ENCODE measurements around the gene DIAPH2.
"Not testable (repeated sequence)": the region's sequence is repeated elsewhere in the genome, so short reads cannot be mapped to it uniquely, and the experiment has no call there.

Gene DIAPH2

GRCh38 chrX:97405031-97405660 lies 720.5 kb downstream of the DIAPH2 start:
- Mint-ChIP-seq H3K27ac (no peak overlapping the region), H3K27me3 (no peaks in the 10 kb centered on the region), H3K9me3 (ENCODE audit: low read depth) (no peaks in the 10 kb centered on the region), H3K4me3 (no peak overlapping the region), H3K36me3 (peaks cover 10% of the 10 kb centered on the region), H3K4me1 (ENCODE audit: low read depth) (peaks cover 6% of the 10 kb centered on the region)

DNA sequence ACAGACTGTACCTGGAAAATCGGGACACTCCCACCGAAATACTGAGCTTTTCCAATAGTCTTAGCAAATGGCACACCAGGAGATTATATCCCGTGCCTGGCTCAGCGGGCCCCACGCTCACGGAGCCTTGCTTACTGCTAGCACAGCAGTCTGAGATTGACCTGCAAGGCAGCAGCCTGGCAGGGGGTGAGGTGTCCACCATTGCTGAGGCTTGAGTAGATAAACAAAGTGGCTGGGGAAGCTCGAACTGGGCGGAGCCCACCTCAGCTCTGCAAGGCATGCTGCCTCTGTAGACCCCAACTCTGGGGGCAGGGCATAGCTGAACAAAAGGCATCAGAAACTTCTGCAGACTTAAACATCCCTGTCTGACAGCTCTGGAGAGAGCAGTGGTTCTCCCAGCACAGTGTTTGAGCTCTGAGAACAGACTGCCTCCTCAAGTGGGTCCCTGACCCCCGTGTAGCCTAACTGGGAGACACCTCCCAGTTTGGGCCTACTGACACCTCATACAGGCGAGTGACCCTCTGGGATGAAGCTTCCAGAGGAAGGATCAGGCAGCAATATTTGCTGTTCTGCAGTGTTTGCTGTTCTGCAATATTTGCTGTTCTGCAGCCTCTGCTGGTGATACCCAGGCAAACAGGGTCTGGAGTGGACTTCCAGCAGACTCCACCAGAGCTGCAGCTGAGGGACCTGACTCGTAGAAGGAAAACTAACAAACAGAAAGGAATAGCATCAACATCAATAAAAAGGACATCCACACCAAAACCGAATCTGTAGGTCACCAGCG lies 725.2 kb downstream of the DIAPH2 start:
- H3K36me3 Mint-ChIP-seq; H3K4me1 Mint-ChIP-seq (ENCODE audit: low read depth); H3K27ac Mint-ChIP-seq: not testable (repeated sequence)

DNA sequence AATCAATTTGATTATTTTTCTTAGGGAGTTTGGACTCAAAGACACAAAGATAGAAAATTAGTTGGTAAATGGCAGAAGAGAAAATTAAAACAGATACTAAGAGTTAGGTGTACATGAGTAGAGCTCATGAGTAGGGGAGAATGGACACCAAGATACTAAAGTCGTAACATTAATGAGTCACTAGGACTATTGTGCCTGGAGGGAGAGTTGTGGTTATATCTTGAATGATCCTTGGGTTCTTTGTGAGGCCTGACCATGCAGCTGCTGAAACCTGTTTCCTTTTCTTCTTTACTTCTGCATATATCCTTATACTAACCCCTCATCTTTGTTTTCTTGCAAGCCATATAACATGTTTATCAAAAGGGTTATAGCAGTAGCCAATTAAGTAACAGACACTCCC lies 731.8 kb downstream of the DIAPH2 start:
- no peaks in the 10 kb centered on the region for H3K27me3 Mint-ChIP-seq
- no peaks in the 10 kb centered on the region for H3K4me1 Mint-ChIP-seq (ENCODE audit: low read depth)
- H3K36me3 Mint-ChIP-seq, result no peaks in the 10 kb centered on the region
- no peaks in the 10 kb centered on the region for H3K9me3 Mint-ChIP-seq (ENCODE audit: low read depth)
- no peak overlapping the region for H3K27ac Mint-ChIP-seq
- H3K4me3 Mint-ChIP-seq, result no peak overlapping the region

More for the DNA sequence above, 725.2 kb downstream of the DIAPH2 start:
- H3K27me3 Mint-ChIP-seq; H3K4me3 Mint-ChIP-seq; H3K9me3 Mint-ChIP-seq (ENCODE audit: low read depth): not testable (repeated sequence)

DNA sequence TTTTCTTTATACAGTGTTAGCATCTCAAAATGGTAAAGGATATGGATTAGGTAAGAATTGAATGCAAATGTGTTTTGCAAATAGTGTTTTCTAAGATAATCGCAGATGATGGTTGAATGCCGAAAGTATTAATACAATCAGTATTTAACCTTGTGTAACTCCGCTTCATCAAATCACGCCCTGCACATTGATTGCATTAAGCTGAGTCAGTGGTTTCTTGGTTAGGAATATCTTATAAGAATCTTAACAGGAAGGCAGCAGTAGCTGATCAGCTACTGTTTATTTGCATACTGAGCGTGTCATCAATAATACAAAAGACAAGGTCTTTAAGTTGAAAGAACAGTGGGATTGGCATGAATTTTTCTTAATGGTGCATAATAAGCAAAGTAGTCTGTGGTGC lies 744.5 kb downstream of the DIAPH2 start:
- Mint-ChIP-seq H3K27ac (no peak overlapping the region), H3K4me1 (ENCODE audit: low read depth) (no peaks in the 10 kb centered on the region), H3K9me3 (ENCODE audit: low read depth) (no peaks in the 10 kb centered on the region), H3K4me3 (no peak overlapping the region), H3K36me3 (peaks cover 4% of the 10 kb centered on the region), H3K27me3 (no peaks in the 10 kb centered on the region)

- Mint-ChIP-seq H3K9me3 (ENCODE audit: low read depth) (no peaks in the 10 kb centered on the region), H3K4me1 (ENCODE audit: low read depth) (no peaks in the 10 kb centered on the region), H3K27me3 (no peaks in the 10 kb centered on the region), H3K4me3 (no peak overlapping the region), H3K27ac (no peak overlapping the region), H3K36me3 (peaks cover 2% of the 10 kb centered on the region)
These were observed 746.6 kb downstream of the DIAPH2 start for GRCh38 chrX:97431281-97431680.

- no peak overlapping the region for H3K27ac Mint-ChIP-seq
- no peaks in the 10 kb centered on the region for H3K4me1 Mint-ChIP-seq (ENCODE audit: low read depth)
- no peak overlapping the region for H3K4me3 Mint-ChIP-seq
- peaks cover 2% of the 10 kb centered on the region for H3K36me3 Mint-ChIP-seq
- H3K9me3 Mint-ChIP-seq (ENCODE audit: low read depth), result no peaks in the 10 kb centered on the region
- no peaks in the 10 kb centered on the region for H3K27me3 Mint-ChIP-seq
These were observed 761.7 kb downstream of the DIAPH2 start for GRCh38 chrX:97446298-97446882.

GRCh38 chrX:97447306-97447705 lies 762.7 kb downstream of the DIAPH2 start:
- Mint-ChIP-seq H3K27me3 (no peaks in the 10 kb centered on the region), H3K4me1 (ENCODE audit: low read depth) (no peaks in the 10 kb centered on the region), H3K4me3 (no peak overlapping the region), H3K36me3 (no peaks in the 10 kb centered on the region), H3K27ac (no peak overlapping the region), H3K9me3 (ENCODE audit: low read depth) (no peaks in the 10 kb centered on the region)

DNA sequence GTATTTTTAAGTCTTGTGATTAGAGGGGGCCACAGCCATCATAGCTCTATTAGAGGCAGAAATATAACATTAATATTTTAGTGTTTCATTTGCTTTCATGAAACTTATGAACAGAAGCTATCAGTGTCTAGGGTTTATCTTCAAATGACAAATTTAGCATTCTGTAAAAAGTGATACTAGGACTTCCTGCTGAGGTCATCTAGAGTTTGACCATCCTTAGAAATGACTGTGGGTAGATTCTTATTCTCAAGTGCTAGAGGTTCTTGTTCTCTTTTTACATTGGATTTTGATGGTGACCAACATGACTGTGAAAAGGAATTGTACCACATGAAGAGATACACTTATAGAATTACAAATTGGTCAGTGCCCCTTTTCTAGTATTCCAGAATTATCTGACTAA lies 767.6 kb downstream of the DIAPH2 start:
- no peaks in the 10 kb centered on the region for H3K9me3 Mint-ChIP-seq (ENCODE audit: low read depth)
- H3K4me1 Mint-ChIP-seq (ENCODE audit: low read depth), result no peaks in the 10 kb centered on the region
- H3K27ac Mint-ChIP-seq, result no peak overlapping the region
- no peaks in the 10 kb centered on the region for H3K27me3 Mint-ChIP-seq
- no peak overlapping the region for H3K4me3 Mint-ChIP-seq
- no peaks in the 10 kb centered on the region for H3K36me3 Mint-ChIP-seq

DNA sequence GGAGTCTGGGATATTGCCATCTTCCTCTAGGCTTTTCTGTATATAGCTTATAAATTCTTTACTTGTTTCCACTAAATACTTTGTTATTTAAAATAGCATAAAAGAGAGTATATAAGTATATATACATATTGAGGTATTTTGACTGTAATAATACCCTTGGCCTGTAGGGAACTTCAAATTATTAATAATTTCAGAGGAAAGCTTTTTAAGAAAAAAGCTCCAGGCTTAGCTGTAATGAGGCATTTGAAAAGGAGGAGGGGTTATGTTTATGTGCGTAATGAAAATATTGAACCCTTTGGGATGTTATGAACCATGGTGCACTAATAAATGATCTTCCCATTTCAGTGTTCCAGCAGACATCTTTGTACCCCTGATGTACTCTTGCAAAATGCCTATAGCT lies 777.1 kb downstream of the DIAPH2 start:
- no peak overlapping the region for H3K27ac Mint-ChIP-seq
- H3K4me1 Mint-ChIP-seq (ENCODE audit: low read depth), result no peaks in the 10 kb centered on the region
- H3K27me3 Mint-ChIP-seq, result no peaks in the 10 kb centered on the region
- no peaks in the 10 kb centered on the region for H3K9me3 Mint-ChIP-seq (ENCODE audit: low read depth)
- no peak overlapping the region for H3K4me3 Mint-ChIP-seq
- H3K36me3 Mint-ChIP-seq, result no peaks in the 10 kb centered on the region

DNA sequence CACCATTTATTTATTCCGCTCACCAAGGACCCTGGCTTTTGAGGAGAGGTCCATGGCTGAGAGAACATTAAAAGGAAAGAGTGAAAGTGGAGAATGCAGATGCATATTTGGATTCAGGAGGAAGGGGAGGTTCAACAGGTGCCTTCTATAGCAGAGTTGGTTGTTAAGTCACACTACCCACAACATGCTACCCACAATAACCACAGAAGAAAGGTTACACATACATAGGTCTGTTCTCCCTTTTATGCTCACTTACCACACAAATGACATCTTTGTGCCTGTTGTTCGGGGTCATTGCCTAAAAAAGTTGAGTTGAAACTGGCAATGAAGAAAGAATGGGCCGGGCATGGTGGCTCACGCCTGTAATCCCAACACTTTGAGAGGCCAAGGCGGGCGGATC lies 786.4 kb downstream of the DIAPH2 start:
- Mint-ChIP-seq H3K36me3 (peaks cover 4% of the 10 kb centered on the region), H3K4me3 (no peak overlapping the region), H3K27me3 (no peaks in the 10 kb centered on the region), H3K27ac (no peak overlapping the region), H3K9me3 (ENCODE audit: low read depth) (no peaks in the 10 kb centered on the region), H3K4me1 (ENCODE audit: low read depth) (no peaks in the 10 kb centered on the region)

GRCh38 chrX:97474933-97475332 lies 790.3 kb downstream of the DIAPH2 start:
- H3K27me3 Mint-ChIP-seq, result no peaks in the 10 kb centered on the region
- no peaks in the 10 kb centered on the region for H3K4me1 Mint-ChIP-seq (ENCODE audit: low read depth)

DNA sequence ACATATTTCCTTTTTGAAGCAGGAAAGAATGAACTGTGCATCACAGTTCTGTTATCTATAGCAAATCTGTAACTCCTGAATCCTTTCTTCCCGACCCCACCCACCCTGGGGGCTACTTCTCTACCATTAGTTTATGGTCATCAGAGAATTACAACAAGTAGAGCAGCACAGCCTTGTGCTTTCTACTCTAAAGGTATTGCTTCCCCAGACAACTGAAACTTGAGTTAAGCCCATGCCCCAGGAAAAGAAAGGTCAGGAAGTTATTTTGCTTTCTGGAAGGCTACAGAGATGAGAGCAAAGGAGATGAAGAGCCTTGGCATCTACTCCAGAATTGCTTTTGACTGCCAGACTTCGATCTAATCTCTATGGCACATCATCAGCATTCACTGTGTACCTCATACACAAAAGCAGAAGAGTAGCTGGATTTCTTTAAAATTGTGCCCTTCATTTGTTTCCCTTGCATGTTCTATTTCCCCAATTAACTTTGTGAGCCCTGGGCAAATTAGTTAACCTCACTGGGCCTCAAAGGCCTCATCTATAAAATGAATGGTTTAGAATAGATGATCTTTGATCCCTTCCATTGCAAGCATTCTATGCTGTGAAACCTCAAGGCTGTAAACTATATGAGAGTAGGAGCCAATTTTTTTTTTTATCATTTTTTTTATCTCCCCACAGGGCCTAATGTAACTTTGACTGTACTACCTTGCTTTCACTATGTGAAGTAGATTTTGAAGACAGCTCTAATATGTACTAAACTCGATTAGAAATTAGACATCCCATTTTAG lies 794.7 kb downstream of the DIAPH2 start:
- H3K27ac Mint-ChIP-seq, result no peak overlapping the region
- H3K4me1 Mint-ChIP-seq (ENCODE audit: low read depth), result no peaks in the 10 kb centered on the region
- H3K4me3 Mint-ChIP-seq, result no peak overlapping the region
- no peaks in the 10 kb centered on the region for H3K36me3 Mint-ChIP-seq
- no peaks in the 10 kb centered on the region for H3K9me3 Mint-ChIP-seq (ENCODE audit: low read depth)
- H3K27me3 Mint-ChIP-seq, result no peaks in the 10 kb centered on the region

More at GRCh38 chrX:97474933-97475332, 790.3 kb downstream of the DIAPH2 start:
- Mint-ChIP-seq H3K4me3 (no peak overlapping the region), H3K36me3 (peaks cover 4% of the 10 kb centered on the region), H3K27ac (no peak overlapping the region), H3K9me3 (ENCODE audit: low read depth) (no peaks in the 10 kb centered on the region)

- no peak overlapping the region for H3K27ac Mint-ChIP-seq
- no peaks in the 10 kb centered on the region for H3K9me3 Mint-ChIP-seq (ENCODE audit: low read depth)
- H3K27me3 Mint-ChIP-seq, result no peaks in the 10 kb centered on the region
- H3K4me1 Mint-ChIP-seq (ENCODE audit: low read depth), result no peaks in the 10 kb centered on the region
- H3K36me3 Mint-ChIP-seq, result no peaks in the 10 kb centered on the region
- H3K4me3 Mint-ChIP-seq, result no peak overlapping the region
These were observed 796.6 kb downstream of the DIAPH2 start for GRCh38 chrX:97481228-97481627.

DNA sequence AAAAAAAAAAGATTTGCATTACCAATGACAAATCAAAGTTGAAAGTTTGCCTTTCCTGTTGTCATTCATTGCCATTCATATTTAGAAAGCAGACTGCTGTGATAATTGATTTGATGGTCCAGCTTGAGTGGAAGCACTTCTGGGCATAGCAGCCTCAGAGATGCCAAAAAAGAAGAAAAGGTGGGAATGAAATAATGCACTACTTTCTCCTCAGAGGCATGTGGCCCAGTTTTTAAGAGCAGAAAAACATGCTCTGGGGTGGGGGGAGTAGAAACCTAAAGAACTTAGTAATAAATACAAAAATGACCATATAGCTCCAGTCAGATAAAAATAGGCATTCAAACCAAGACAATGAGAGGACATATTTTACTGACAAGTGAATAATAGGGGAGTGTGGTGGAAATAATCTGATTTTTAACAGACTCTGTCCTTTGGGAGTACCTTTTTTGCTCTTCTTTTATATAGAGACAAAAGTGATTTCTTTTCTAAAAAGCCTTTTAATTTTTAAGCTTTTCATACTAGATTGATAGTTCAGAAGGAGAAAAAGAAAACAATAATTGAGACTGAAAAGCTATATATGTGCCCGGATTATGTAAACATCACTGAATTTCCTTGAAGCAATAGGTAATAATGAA lies 798.1 kb downstream of the DIAPH2 start:
- H3K27ac Mint-ChIP-seq, result no peak overlapping the region
- H3K27me3 Mint-ChIP-seq, result no peaks in the 10 kb centered on the region
- H3K9me3 Mint-ChIP-seq (ENCODE audit: low read depth), result no peaks in the 10 kb centered on the region
- H3K4me1 Mint-ChIP-seq (ENCODE audit: low read depth), result no peaks in the 10 kb centered on the region
- H3K36me3 Mint-ChIP-seq, result no peaks in the 10 kb centered on the region
- no peak overlapping the region for H3K4me3 Mint-ChIP-seq

DNA sequence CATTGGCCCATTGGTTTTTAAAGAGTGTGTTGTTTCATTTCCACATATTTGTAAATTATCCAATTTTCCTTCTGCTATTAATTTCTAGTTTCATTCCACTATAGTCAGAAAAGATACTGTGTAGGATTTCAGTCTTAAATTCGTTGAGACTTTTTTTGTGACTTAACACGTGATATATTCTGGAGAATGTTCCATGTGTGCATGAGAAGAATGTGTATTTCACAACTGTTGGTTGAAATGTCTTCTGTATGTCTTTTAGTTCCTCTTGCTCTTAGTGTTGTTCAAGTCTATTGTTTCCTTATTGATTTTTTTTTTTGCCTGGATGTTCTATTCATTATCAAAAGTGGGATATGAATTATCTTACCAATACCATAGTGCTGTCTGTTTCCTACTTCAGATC lies 806.0 kb downstream of the DIAPH2 start:
- no peaks in the 10 kb centered on the region for H3K27me3 Mint-ChIP-seq
- peaks cover 2% of the 10 kb centered on the region for H3K4me1 Mint-ChIP-seq (ENCODE audit: low read depth)
- peaks cover 4% of the 10 kb centered on the region for H3K36me3 Mint-ChIP-seq
- H3K9me3 Mint-ChIP-seq (ENCODE audit: low read depth), result no peaks in the 10 kb centered on the region
- H3K4me3 Mint-ChIP-seq, result no peak overlapping the region
- no peak overlapping the region for H3K27ac Mint-ChIP-seq
